Colon (tissue), 2 donors: ENCODE data around the gene FANCL.
"Not testable (repeated sequence)": the region's sequence is repeated elsewhere in the genome, so short reads cannot be mapped to it uniquely, and the experiment has no call there.

Experiments
- FAIRE-seq: peaks from 2 replicates; lab custom pipeline; 2012; peaks lifted over from hg19 to GRCh38; lab: Jason Lieb, UNC
- donor health status: control.
- donor health status: control.

Gene FANCL

GRCh38 chr2:58240670-58241545 lies at the start of gene FANCL:
FANCL (minus strand) TSS chr2:58241325; CDS start chr2:58241313, 12 bp downstream.
- no peak for FAIRE-seq

- no peak for FAIRE-seq
Measured at GRCh38 chr2:58289029-58289428, 47.9 kb upstream of the FANCL start.

- FAIRE-seq, result no peak
Measured at GRCh38 chr2:58283931-58284330, 42.8 kb upstream of the FANCL start.

- not testable (repeated sequence) for FAIRE-seq
Measured at GRCh38 chr2:58275144-58275543, 34.0 kb upstream of the FANCL start.

GRCh38 chr2:58271826-58272225 lies 30.7 kb upstream of the FANCL start:
- no peak for FAIRE-seq

GRCh38 chr2:58268685-58269084 lies 27.6 kb upstream of the FANCL start:
- no peak for FAIRE-seq

GRCh38 chr2:58266211-58266610 lies 25.1 kb upstream of the FANCL start:
- no peak for FAIRE-seq

- FAIRE-seq, result no peak
Measured at GRCh38 chr2:58261209-58261608, 20.1 kb upstream of the FANCL start.

- not testable (repeated sequence) for FAIRE-seq
Measured at GRCh38 chr2:58258456-58258855, 17.3 kb upstream of the FANCL start.

GRCh38 chr2:58251331-58252201 lies 10.4 kb upstream of the FANCL start:
- FAIRE-seq, result not testable (repeated sequence)

GRCh38 chr2:58241546-58241864 lies 380 bp upstream of the FANCL start:
- FAIRE-seq, result no peak

- FAIRE-seq, result no peak
Measured at GRCh38 chr2:58239243-58239925, 1.7 kb downstream of the FANCL start.

GRCh38 chr2:58237741-58238140 lies 3.4 kb downstream of the FANCL start:
- no peak for FAIRE-seq

GRCh38 chr2:58235984-58236383 lies 5.1 kb downstream of the FANCL start:
- no peak for FAIRE-seq

- no peak for FAIRE-seq
Measured at GRCh38 chr2:58235170-58235569, 6.0 kb downstream of the FANCL start.

GRCh38 chr2:58228299-58228698 lies 12.8 kb downstream of the FANCL start:
- FAIRE-seq, result no peak

GRCh38 chr2:58227171-58227917 lies 13.8 kb downstream of the FANCL start:
- no peak for FAIRE-seq

GRCh38 chr2:58221909-58222308 lies 19.2 kb downstream of the FANCL start:
- no peak for FAIRE-seq

- no peak for FAIRE-seq
Measured at GRCh38 chr2:58215429-58215828, 25.7 kb downstream of the FANCL start.

GRCh38 chr2:58210951-58211568 lies 30.1 kb downstream of the FANCL start:
- not testable (repeated sequence) for FAIRE-seq

- no peak for FAIRE-seq
Measured at GRCh38 chr2:58207189-58207588, 33.9 kb downstream of the FANCL start.
